DLD1 (cell line): ENCODE measurements around the gene UBE2O.

Source experiments
- in situ Hi-C: cut with HindIII; loops from 2 replicates; pipeline ENCODE4 v1.10.0; 2017; ENCODE audit warnings: low sequenced_read_pairs

The UBE2O gene

GRCh38 chr17:76398523-76399174 is 54.3 kb downstream of the UBE2O start:
- in situ Hi-C loops, result no loop called here

- in situ Hi-C loops, result no loop called here
Observed at GRCh38 chr17:76397687-76398522, 55.0 kb downstream of the UBE2O start.

GRCh38 chr17:76397184-76397583 is 55.8 kb downstream of the UBE2O start:
- in situ Hi-C loops, result no loop called here

GRCh38 chr17:76395980-76396379 is 57.0 kb downstream of the UBE2O start:
- in situ Hi-C loops, result no loop called here

- in situ Hi-C loops, result no loop called here
Observed at GRCh38 chr17:76394166-76394565, 58.8 kb downstream of the UBE2O start.

- in situ Hi-C loops, result no loop called here
Observed at GRCh38 chr17:76391200-76391715, 61.7 kb downstream of the UBE2O start.

- in situ Hi-C loops, result no loop called here
Observed at GRCh38 chr17:76390003-76390421, 62.9 kb downstream of the UBE2O start.

GRCh38 chr17:76388966-76389888 is 63.7 kb downstream of the UBE2O start:
- in situ Hi-C loops, result no loop called here

GRCh38 chr17:76386966-76387765 is 65.8 kb downstream of the UBE2O start:
- in situ Hi-C loops, result no loop called here

GRCh38 chr17:76385892-76386786 is 66.8 kb downstream of the UBE2O start:
- in situ Hi-C loops, result no loop called here

GRCh38 chr17:76384987-76385891 is 67.7 kb downstream of the UBE2O start:
- in situ Hi-C loops, result no loop called here

- in situ Hi-C loops, result no loop called here
Observed at GRCh38 chr17:76384222-76384986, 68.5 kb downstream of the UBE2O start, which contains the start of gene SPHK1. Gene SPHK1, plus strand, starts transcription at chr17:76384609. Its CDS starts 1,036 bp downstream, at chr17:76385645.

- in situ Hi-C loops, result no loop called here
Observed at GRCh38 chr17:76383546-76384221, 69.3 kb downstream of the UBE2O start.

GRCh38 chr17:76382803-76383545 is 70.0 kb downstream of the UBE2O start:
- in situ Hi-C loops, result no loop called here

GRCh38 chr17:76382351-76382802 is 70.6 kb downstream of the UBE2O start:
- in situ Hi-C loops, result no loop called here
